Naive thymus-derived CD4-positive, alpha-beta T cell (primary cell): ENCODE results near the gene IFITM2. TPM values are rescaled to one million over a fixed set of nuclear protein-coding genes. Genes with fewer than 3 reads are reported as not detected.
A peak's percentile ranks its signal among the peaks of the same experiment; 100 is the strongest.

Experiments used
- ATAC-seq: fragments of 150-1000 bp; cut with Tn5 transposase; 2 replicates; pipeline ENCODE4 v1.10.0; 2021; ENCODE audit warnings: mild to moderate bottlenecking, moderate library complexity
- CTCF ChIA-PET: fragments of 350-600 bp; sonication (Branson Sonifier 250); formaldehyde crosslinking; loops from one replicate; lab custom pipeline; 2021; ENCODE audit warnings: antibody characterized with exemption; lab: Charles Lee
- POLR2A ChIA-PET: fragments of 350-600 bp; sonication (Branson Sonifier 250); formaldehyde crosslinking; loops from one replicate; lab custom pipeline; 2021; ENCODE audit warnings: antibody characterized with exemption, inconsistent platforms; lab: Charles Lee
- DNase-seq, 9 donors: peaks; one replicate each; pipeline versions ENCODE4 v3.0.0 to v3.0.0-alpha.2; 2020 to 2022; ENCODE audit warnings: mixed read lengths in 1 of 9
- H3K27ac ChIP-seq: one replicate; pipeline ENCODE4 v1.7.0; 2013; ENCODE audit warnings: mild to moderate bottlenecking, low read depth, low read length, moderate library complexity
- H3K27me3 ChIP-seq, 2 donors: one replicate each; pipeline ENCODE4 v1.7.0; 2013; ENCODE audit warnings: low read length in 2 of 2, mild to moderate bottlenecking in 2 of 2, moderate library complexity in 2 of 2; ENCODE audit not compliant: control insufficient read depth in 2 of 2, insufficient read depth in 2 of 2
- H3K36me3 ChIP-seq, 3 experiments: 1 replicate in 2 of 3; 2 replicates in 1 of 3; pipeline ENCODE4 v1.7.0; 2013; ENCODE audit warnings: low read length in 3 of 3, mild to moderate bottlenecking in 3 of 3, moderate library complexity in 1 of 3; ENCODE audit not compliant: insufficient read depth in 3 of 3, control insufficient read depth in 2 of 3
- H3K4me1 ChIP-seq, 2 donors: one replicate each; pipeline ENCODE4 v1.7.0; 2013; ENCODE audit warnings: low read length in 2 of 2, mild to moderate bottlenecking in 2 of 2, moderate library complexity in 1 of 2; ENCODE audit not compliant: control insufficient read depth in 2 of 2, insufficient read depth in 2 of 2
- H3K4me3 ChIP-seq: 2 replicates; pipeline ENCODE4 v1.7.0; 2013; ENCODE audit warnings: mild to moderate bottlenecking, low read length
- H3K9me3 ChIP-seq, 3 experiments: 1 replicate in 2 of 3; 2 replicates in 1 of 3; pipeline ENCODE4 v1.7.0; 2013; ENCODE audit warnings: low read length in 3 of 3; ENCODE audit not compliant: control insufficient read depth in 2 of 3
- H3K27ac Mint-ChIP-seq, 9 donors: one replicate each; pipeline ENCODE4 v1.8.0; 2020 to 2022; ENCODE audit warnings: mixed read lengths in 9 of 9, mild to moderate bottlenecking in 8 of 9, moderate library complexity in 5 of 9, inconsistent platforms in 2 of 9
- H3K27me3 Mint-ChIP-seq, 5 donors: one replicate each; pipeline ENCODE4 v1.8.0; 2021 to 2022; ENCODE audit warnings: mixed read lengths in 5 of 5, mild to moderate bottlenecking in 1 of 5
- H3K36me3 Mint-ChIP-seq, 5 donors: one replicate each; pipeline ENCODE4 v1.8.0; 2020 to 2022; ENCODE audit warnings: mixed read lengths in 5 of 5, mild to moderate bottlenecking in 3 of 5, inconsistent platforms in 1 of 5
- H3K4me1 Mint-ChIP-seq, 7 donors: one replicate each; pipeline ENCODE4 v1.8.0; 2020 to 2022; ENCODE audit warnings: mixed read lengths in 7 of 7, mild to moderate bottlenecking in 3 of 7, inconsistent platforms in 1 of 7
- H3K4me3 Mint-ChIP-seq, 10 donors: one replicate each; pipeline ENCODE4 v1.8.0; 2020 to 2022; ENCODE audit warnings: mild to moderate bottlenecking in 10 of 10, mixed read lengths in 10 of 10, moderate library complexity in 6 of 10, inconsistent platforms in 2 of 10
- H3K9me3 Mint-ChIP-seq, 11 donors: one replicate each; pipeline ENCODE4 v1.8.0; 2020 to 2022; ENCODE audit warnings: mixed read lengths in 11 of 11, mild to moderate bottlenecking in 4 of 11, inconsistent platforms in 1 of 11, moderate library complexity in 1 of 11
- intact Hi-C, 2 donors: fragments of 100-400 bp; cut with micrococcal nuclease; formaldehyde crosslinking; loops; one replicate each; pipeline ENCODE4 v1.15.1; 2023
- polyA plus RNA-seq, 2 donors: library from polyadenylated mRNA; unstranded; fragments of 300-500 nt; fragmentation: Illumina TruSeq; gene quantifications; one replicate each; pipeline ENCODE4 v1.2.3, GENCODE V29; 2021
- total RNA-seq, 6 experiments: library from RNA in 5 of 6; stranded (reverse) in 5 of 6; gene quantifications; 1 replicate in 5 of 6; 2 replicates in 1 of 6; pipeline ENCODE4 v1.2.3 and lab custom pipeline; 2021 to 2026

IFITM2 gene
- total and polyA plus RNA-seq, 7 experiments from 2014 or later, result 143 to 3,315 (median 530) TPM

GRCh38 chr11:287821-288477 is 19.7 kb upstream of the IFITM2 start:
- ATAC-seq, result peak; percentile 48
- Mint-ChIP-seq H3K36me3 (peaks cover 0 to 30% (median 0%) of the 10 kb centered on the region in 5 donors), H3K4me3 (peak overlapping the region; percentile 88 to 100 (median 98)), H3K27me3 (peaks cover 0 to 15% (median 0%) of the 10 kb centered on the region in 5 donors), H3K9me3 (peaks cover 0 to 4% (median 0%) of the 10 kb centered on the region in 11 donors), H3K27ac (peak overlapping the region; percentile 89 to 100 (median 98)), H3K4me1 (peaks cover 26 to 57% (median 44%) of the 10 kb centered on the region in 7 donors)
- CTCF ChIA-PET, result interaction anchor here (0.6 to 2.4 kb wide), 8 partner anchors 18 to 72 kb away, joined by 3 to 11 read pairs (median 4); no protein-coding TSS in a partner anchor
- H3K27me3 ChIP-seq, result no peaks in the 10 kb centered on the region
- H3K4me3 ChIP-seq, result peak overlapping the region; percentile 64
- H3K36me3 ChIP-seq, result peaks cover 0 to 37% (median 0%) of the 10 kb centered on the region in 3 experiments
- peak overlapping the region; percentile 100 for H3K27ac ChIP-seq
- intact Hi-C loops, result loop anchor here (1.0 to 5.0 kb wide), 6 partner anchors 8 to 81 kb away; partner anchors contain the start of genes BET1L (in 1 of the 2), PSMD13 (in 1 of the 2), RIC8A (in 1 of the 2) and SIRT3 (in 1 of the 2)
- H3K4me1 ChIP-seq, result peaks cover 16% of the 10 kb centered on the region in 2 donors
- H3K9me3 ChIP-seq, result no peaks in the 10 kb centered on the region
- DNase-seq, result peak in 6 of 9 donors; percentile 22 to 70 (median 58)
- POLR2A ChIA-PET, result interaction anchor here (0.6 to 15.1 kb wide), 21 partner anchors 10 to 122 kb away, joined by 3 to 330 read pairs (median 12); partner anchors contain the start of genes BET1L, IFITM2, IFITM5 and NLRP6

- H3K27me3 ChIP-seq, result no peaks in the 10 kb centered on the region
- Mint-ChIP-seq H3K27me3 (peaks cover 0 to 14% (median 0%) of the 10 kb centered on the region in 5 donors), H3K4me1 (peaks cover 20 to 50% (median 36%) of the 10 kb centered on the region in 7 donors), H3K36me3 (peaks cover 0 to 24% (median 0%) of the 10 kb centered on the region in 5 donors), H3K9me3 (peaks cover 0 to 4% (median 0%) of the 10 kb centered on the region in 11 donors), H3K27ac (peak within 1 kb of the TSS; percentile 89 to 100 (median 98)), H3K4me3 (peak within 1 kb of the TSS; percentile 88 to 100 (median 98))
- ChIA-PET CTCF (interaction anchor here (0.9 to 2.4 kb wide), 5 partner anchors 17 to 40 kb away, joined by 3 to 11 read pairs (median 3); no protein-coding TSS in a partner anchor), POLR2A (interaction anchor here (0.7 to 15.1 kb wide), 18 partner anchors 9 to 121 kb away, joined by 3 to 330 read pairs (median 12); partner anchors contain the start of genes BET1L, IFITM2, IFITM5 and NLRP6)
- ATAC-seq (peak; percentile 65), DNase-seq (peak in 5 of 9 donors; percentile 40 to 72 (median 49))
- no peaks in the 10 kb centered on the region for H3K9me3 ChIP-seq
- intact Hi-C loops, result loop anchor here (1.0 to 5.0 kb wide), 5 partner anchors 8 to 82 kb away; partner anchors contain the start of genes BET1L (in 1 of the 2), PSMD13 (in 1 of the 2), RIC8A (in 1 of the 2) and SIRT3 (in 1 of the 2)
- H3K4me3 ChIP-seq, result peak within 1 kb of the TSS; percentile 64
- peak within 1 kb of the TSS; percentile 100 for H3K27ac ChIP-seq
- H3K36me3 ChIP-seq, result peaks cover 0 to 45% (median under 1%) of the 10 kb centered on the region in 3 experiments
- H3K4me1 ChIP-seq, result peaks cover 16% of the 10 kb centered on the region in 2 donors
Measured at GRCh38 chr11:288478-289397, 18.9 kb upstream of the IFITM2 start, which contains the start of gene PGGHG. PGGHG (plus strand) TSS chr11:289126; CDS start chr11:289817, 691 bp downstream.

- DNase-seq, result peak in 7 of 9 donors; percentile 24 to 69 (median 57)
- peaks cover 19 to 48% (median 33%) of the 10 kb centered on the region in 7 donors for H3K4me1 Mint-ChIP-seq
- Histone ChIP-seq H3K4me1 (peaks cover 16% of the 10 kb centered on the region in 2 donors), H3K27me3 (no peaks in the 10 kb centered on the region), H3K4me3 (peak overlapping the region; percentile 47), H3K27ac (peak overlapping the region; percentile 100), H3K36me3 (peaks cover 0 to 51% (median 7%) of the 10 kb centered on the region in 3 experiments), H3K9me3 (no peaks in the 10 kb centered on the region)
- intact Hi-C loops, result loop anchor here (1.0 to 5.0 kb wide), 4 partner anchors 9 to 83 kb away; partner anchors contain the start of genes BET1L (in 1 of the 2), PSMD13 (in 1 of the 2), RIC8A (in 1 of the 2) and SIRT3 (in 1 of the 2)
- H3K27ac Mint-ChIP-seq, result peak overlapping the region; percentile 74 to 95 (median 88)
- H3K27me3 Mint-ChIP-seq, result peaks cover 0 to 14% (median 0%) of the 10 kb centered on the region in 5 donors
- H3K36me3 Mint-ChIP-seq, result peaks cover 0 to 23% (median 0%) of the 10 kb centered on the region in 5 donors
- H3K9me3 Mint-ChIP-seq, result peaks cover 0 to 4% (median 0%) of the 10 kb centered on the region in 11 donors
- peak overlapping the region; percentile 68 to 89 (median 84) for H3K4me3 Mint-ChIP-seq
- peak; percentile 49 for ATAC-seq
- CTCF ChIA-PET, result interaction anchor here (1.0 to 2.4 kb wide), 4 partner anchors 17 to 37 kb away, joined by 3 to 11 read pairs (median 4); no protein-coding TSS in a partner anchor
- POLR2A ChIA-PET, result interaction anchor here (0.8 to 15.1 kb wide), 14 partner anchors 9 to 117 kb away, joined by 3 to 330 read pairs (median 8); partner anchors contain the start of genes BET1L, IFITM2, IFITM5 and NLRP6
Measured at GRCh38 chr11:289398-289711, 18.3 kb upstream of the IFITM2 start.

GRCh38 chr11:289712-290620 is 17.6 kb upstream of the IFITM2 start:
- Histone ChIP-seq H3K27me3 (no peaks in the 10 kb centered on the region), H3K4me1 (peaks cover 16% of the 10 kb centered on the region in 2 donors), H3K9me3 (no peaks in the 10 kb centered on the region), H3K36me3 (peaks cover 0 to 57% (median 8%) of the 10 kb centered on the region in 3 experiments), H3K4me3 (peak overlapping the region; percentile 47), H3K27ac (peak overlapping the region; percentile 100)
- intact Hi-C loops, result loop anchor here (1.0 to 5.0 kb wide), 4 partner anchors 10 to 83 kb away; partner anchors contain the start of genes BET1L (in 1 of the 2), PSMD13 (in 1 of the 2), RIC8A (in 1 of the 2) and SIRT3 (in 1 of the 2)
- Mint-ChIP-seq H3K4me1 (peaks cover 19 to 48% (median 33%) of the 10 kb centered on the region in 7 donors), H3K27ac (peak overlapping the region; percentile 74 to 95 (median 88)), H3K27me3 (peaks cover 0 to 13% (median 0%) of the 10 kb centered on the region in 5 donors), H3K36me3 (peaks cover 0 to 22% (median 0%) of the 10 kb centered on the region in 5 donors), H3K4me3 (peak overlapping the region; percentile 68 to 89 (median 84)), H3K9me3 (peaks cover 0 to 4% (median 0%) of the 10 kb centered on the region in 11 donors)
- CTCF ChIA-PET, result interaction anchor here (0.5 to 2.4 kb wide), 7 partner anchors 9 to 53 kb away, joined by 3 to 11 read pairs (median 3); partner anchors contain the start of gene PSMD13
- POLR2A ChIA-PET, result interaction anchor here (0.8 to 15.1 kb wide), 16 partner anchors 8 to 116 kb away, joined by 3 to 330 read pairs (median 6); partner anchors contain the start of genes BET1L, IFITM2, IFITM5 and NLRP6
- DNase-seq, result peak in 5 of 9 donors; percentile 41 to 59 (median 45)
- ATAC-seq, result peak; percentile 22
